Pancreas (tissue), 10 donors: ENCODE results near the gene RYR3. TPM values are rescaled to one million over a fixed set of nuclear protein-coding genes. Genes with fewer than 3 reads are reported as not detected.

Experiments used
- ATAC-seq, 4 donors: fragments of 200-7000 bp; cut with Tn5 transposase; one replicate each; pipeline versions ENCODE4 v1.8.0 to v1.9.1; 2020; ENCODE audit warnings: mild to moderate bottlenecking in 4 of 4, moderate library complexity in 4 of 4
- DNase-seq, 6 donors: peaks; one replicate each; pipeline ENCODE4 v3.0.0-alpha.2; 2020
- FAIRE-seq: peaks from 2 replicates; lab custom pipeline; 2012; peaks lifted over from hg19 to GRCh38; lab: Jason Lieb, UNC
- H3K27ac ChIP-seq, 4 donors: fragments of 200-600 bp; sonication (generic); 1 replicate in 3 of 4; 2 replicates in 1 of 4; pipeline versions ENCODE4 v1.5.0 to v1.8.0; 2020
- H3K27me3 ChIP-seq, 4 donors: fragments of 200-600 bp; one replicate each; pipeline ENCODE4 v1.8.0; 2021
- H3K36me3 ChIP-seq, 3 donors: fragments of 200-600 bp; sonication (generic) in 1 of 3; one replicate each; pipeline versions ENCODE4 v1.5.0 to v1.8.0; 2020 to 2021
- H3K4me1 ChIP-seq, 3 donors: fragments of 200-600 bp; one replicate each; pipeline ENCODE4 v1.8.0; 2021
- H3K4me3 ChIP-seq, 4 donors: fragments of 200-600 bp; sonication (generic) in 2 of 4; one replicate each; pipeline versions ENCODE4 v1.5.0 to v1.8.0; 2020 to 2021
- H3K9me3 ChIP-seq, 4 donors: fragments of 200-600 bp; one replicate each; pipeline ENCODE4 v1.8.0; 2021
- CTCF ChIP-seq, 4 donors: fragments of 200-600 bp; sonication (generic) in 3 of 4; IDR thresholded peaks; one replicate each; pipeline versions ENCODE4 v1.5.0 to v1.8.0; 2021; ENCODE audit warnings: antibody characterized with exemption in 4 of 4
- whole genome bisulfite sequencing, 2 donors: extraction: QIAGEN DNeasy Blood & Tissue Kit; methylation state at CpG; one replicate each; pipeline ENCODE4 v1.1.7; 2013; 5-methylcytosine and 5-hydroxymethylcytosine counted together
- intact Hi-C, 3 donors: fragments of 100-400 bp; cut with DNase I; formaldehyde crosslinking; loops; one replicate each; pipeline versions ENCODE4 v1.11.1 to v1.14.2; 2022
- polyA plus RNA-seq, 2 donors: library from polyadenylated mRNA; stranded (reverse); fragments of 200-250 nt; gene quantifications; one replicate each; pipeline ENCODE4 v1.2.3, GENCODE V29; 2013
- total RNA-seq, 6 donors: library from RNA; stranded (reverse); fragmentation: NEBNext Ultra II Directional in 4 of 6; extraction: Animal tissue kit (Norgen Biotek cat#: 25700) in 4 of 6; gene quantifications; one replicate each; pipeline versions ENCODE4 v1.2.1 to v1.2.4, GENCODE V29; 2021 to 2023
- donor health status: healthy with polysubstance abuse.
- donor health status: DM: no; HTN: no; CAD: no; lungs with moderate emphysema.
- donor health status: DM: no; HTN: no; CAD: no.
- donor health status: control.
- donor health status: control.
- donor health status: Bipolar disorder and iron deficiency.
- donor health status: DM: yes; HTN: yes; CAD: no.
- donor health status: DM: no; HTN: no; CAD: no.
- donor health status: DM: no; HTN: no; CAD: no.
- donor health status: DM: yes; HTN: yes; CAD: no.

The RYR3 gene
- total and polyA plus RNA-seq, 8 donors, result 0.03 to 0.52 (median 0.13) TPM

GRCh38 chr15:33425142-33425541 lies 114.4 kb downstream of the RYR3 start:
- H3K4me3 ChIP-seq, result no peak overlapping the region
- ATAC-seq (no peak), DNase-seq (no peak), FAIRE-seq (no peak)
- no peak for TF ChIP-seq CTCF (IDR thresholded peaks at IDR 0.05)
- 46 to 52% methylated on average over 3 of the region's 3 CpGs for WGBS, 2 donors
- no peaks in the 10 kb centered on the region for H3K4me1 ChIP-seq
- H3K36me3 ChIP-seq, result no peaks in the 10 kb centered on the region
- H3K9me3 ChIP-seq, result no peaks in the 10 kb centered on the region
- intact Hi-C loops, result no loop called here
- H3K27ac ChIP-seq, result no peak overlapping the region
- H3K27me3 ChIP-seq, result no peaks in the 10 kb centered on the region

- Histone ChIP-seq H3K27me3 (no peaks in the 10 kb centered on the region), H3K4me1 (no peaks in the 10 kb centered on the region), H3K9me3 (no peaks in the 10 kb centered on the region), H3K36me3 (no peaks in the 10 kb centered on the region), H3K27ac (no peak overlapping the region), H3K4me3 (no peak overlapping the region)
- no peak for FAIRE-seq
- intact Hi-C loops, result no loop called here
- WGBS, 2 donors, result 26 to 28% methylated on average over 5 of the region's 5 CpGs
- no peak for TF ChIP-seq CTCF (IDR thresholded peaks at IDR 0.05)
- DNase-seq, result no peak
- ATAC-seq, result no peak
Observed at GRCh38 chr15:33430577-33430976, 119.8 kb downstream of the RYR3 start.

GRCh38 chr15:33433821-33434220 lies 123.1 kb downstream of the RYR3 start:
- intact Hi-C loops, result no loop called here
- H3K36me3 ChIP-seq, result no peaks in the 10 kb centered on the region
- no peak for DNase-seq
- no peak for FAIRE-seq
- TF ChIP-seq CTCF (IDR thresholded peaks at IDR 0.05), result no peak
- H3K27me3 ChIP-seq, result no peaks in the 10 kb centered on the region
- H3K9me3 ChIP-seq, result no peaks in the 10 kb centered on the region
- ATAC-seq, result no peak
- H3K27ac ChIP-seq, result no peak overlapping the region
- H3K4me1 ChIP-seq, result no peaks in the 10 kb centered on the region
- H3K4me3 ChIP-seq, result no peak overlapping the region

- Histone ChIP-seq H3K9me3 (no peaks in the 10 kb centered on the region), H3K27me3 (no peaks in the 10 kb centered on the region), H3K4me1 (no peaks in the 10 kb centered on the region), H3K27ac (no peak overlapping the region), H3K4me3 (no peak overlapping the region), H3K36me3 (no peaks in the 10 kb centered on the region)
- FAIRE-seq (no peak), ATAC-seq (no peak), DNase-seq (no peak)
- no peak for TF ChIP-seq CTCF (IDR thresholded peaks at IDR 0.05)
- WGBS, 2 donors, result 64 to 77% methylated on average over 3 of the region's 3 CpGs
- intact Hi-C loops, result no loop called here
Observed at GRCh38 chr15:33438396-33438795, 127.6 kb downstream of the RYR3 start.

- Histone ChIP-seq H3K27ac (no peak overlapping the region), H3K4me1 (no peaks in the 10 kb centered on the region), H3K4me3 (no peak overlapping the region), H3K27me3 (no peaks in the 10 kb centered on the region), H3K36me3 (no peaks in the 10 kb centered on the region), H3K9me3 (no peaks in the 10 kb centered on the region)
- DNase-seq (no peak), ATAC-seq (no peak), FAIRE-seq (no peak)
- 66 to 67% methylated on average over 4 of the region's 4 CpGs for WGBS, 2 donors
- intact Hi-C loops, result no loop called here
- TF ChIP-seq CTCF (IDR thresholded peaks at IDR 0.05), result no peak
Observed at GRCh38 chr15:33440900-33441299, 130.1 kb downstream of the RYR3 start.
